ENCODE results near the gene MAPK10.

MAPK10 gene

DNA sequence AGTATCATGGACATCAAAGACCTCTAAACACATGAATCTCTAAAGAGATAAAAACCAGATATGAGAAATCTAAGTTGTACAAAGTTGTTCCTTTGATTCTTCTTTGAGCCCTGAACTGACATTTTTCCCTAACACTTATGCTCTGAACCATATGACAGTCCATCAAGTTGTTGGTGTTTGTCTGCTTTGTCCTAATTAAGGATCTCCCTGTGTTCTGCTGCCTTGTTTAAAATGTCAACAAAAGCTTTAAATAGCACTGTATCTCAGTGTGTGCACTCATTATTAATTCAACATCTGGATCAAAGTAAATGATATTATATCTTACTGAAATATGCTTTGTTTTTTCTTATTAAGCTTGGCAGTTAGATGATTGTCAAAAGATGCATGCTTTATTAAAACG is 321.8 kb downstream of the MAPK10 start:
- no peaks in the 10 kb centered on the region for H3K9me2 ChIP-seq (replicated peaks; ENCODE audit: low read depth, low read length)
- no peak overlapping the region for H3K4me3 ChIP-seq (ENCODE audit: low read length, poor library complexity, severe bottlenecking)
- H3F3A ChIP-seq (ENCODE audit: low read depth) = no peaks in the 10 kb centered on the region
- H2AFZ ChIP-seq (ENCODE audit: low read length) = peak overlapping the region; percentile 38; the same call in 1 of the 2 replicates
- no peaks in the 10 kb centered on the region for H3K79me2 ChIP-seq (ENCODE audit: insufficient read depth, low read length)
- no peaks in the 10 kb centered on the region for H3K9me3 ChIP-seq (ENCODE audit: insufficient read depth, low read depth, low read length)
- no peaks in the 10 kb centered on the region for H4K20me1 ChIP-seq (ENCODE audit: insufficient read depth, low read length, poor library complexity, severe bottlenecking)
- H3K4me2 ChIP-seq (ENCODE audit: low read depth, low read length, poor library complexity, severe bottlenecking) = no peak overlapping the region
- no peak for TF ChIP-seq EZH2phosphoT487 (IDR thresholded peaks at IDR 0.05; ENCODE audit: borderline replicate concordance)
- TF ChIP-seq, protein P1, sequence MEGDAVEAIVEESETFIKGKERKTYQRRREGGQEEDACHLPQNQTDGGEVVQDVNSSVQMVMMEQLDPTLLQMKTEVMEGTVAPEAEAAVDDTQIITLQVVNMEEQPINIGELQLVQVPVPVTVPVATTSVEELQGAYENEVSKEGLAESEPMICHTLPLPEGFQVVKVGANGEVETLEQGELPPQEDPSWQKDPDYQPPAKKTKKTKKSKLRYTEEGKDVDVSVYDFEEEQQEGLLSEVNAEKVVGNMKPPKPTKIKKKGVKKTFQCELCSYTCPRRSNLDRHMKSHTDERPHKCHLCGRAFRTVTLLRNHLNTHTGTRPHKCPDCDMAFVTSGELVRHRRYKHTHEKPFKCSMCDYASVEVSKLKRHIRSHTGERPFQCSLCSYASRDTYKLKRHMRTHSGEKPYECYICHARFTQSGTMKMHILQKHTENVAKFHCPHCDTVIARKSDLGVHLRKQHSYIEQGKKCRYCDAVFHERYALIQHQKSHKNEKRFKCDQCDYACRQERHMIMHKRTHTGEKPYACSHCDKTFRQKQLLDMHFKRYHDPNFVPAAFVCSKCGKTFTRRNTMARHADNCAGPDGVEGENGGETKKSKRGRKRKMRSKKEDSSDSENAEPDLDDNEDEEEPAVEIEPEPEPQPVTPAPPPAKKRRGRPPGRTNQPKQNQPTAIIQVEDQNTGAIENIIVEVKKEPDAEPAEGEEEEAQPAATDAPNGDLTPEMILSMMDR (conservative IDR thresholded peaks at IDR 0.05; ENCODE audit: low read length) = no peak
- no peak overlapping the region for H3K9ac ChIP-seq (ENCODE audit: low read depth, low read length, poor library complexity, severe bottlenecking)
- H3K4me1 ChIP-seq (ENCODE audit: insufficient read depth, low read length, poor library complexity, severe bottlenecking) = peaks cover 30% of the 10 kb centered on the region
- no peaks in the 10 kb centered on the region for H3K27me3 ChIP-seq (ENCODE audit: insufficient read depth, low read length, poor library complexity, severe bottlenecking)
- no peaks in the 10 kb centered on the region for H3K36me3 ChIP-seq (ENCODE audit: insufficient read depth, low read length)

DNA sequence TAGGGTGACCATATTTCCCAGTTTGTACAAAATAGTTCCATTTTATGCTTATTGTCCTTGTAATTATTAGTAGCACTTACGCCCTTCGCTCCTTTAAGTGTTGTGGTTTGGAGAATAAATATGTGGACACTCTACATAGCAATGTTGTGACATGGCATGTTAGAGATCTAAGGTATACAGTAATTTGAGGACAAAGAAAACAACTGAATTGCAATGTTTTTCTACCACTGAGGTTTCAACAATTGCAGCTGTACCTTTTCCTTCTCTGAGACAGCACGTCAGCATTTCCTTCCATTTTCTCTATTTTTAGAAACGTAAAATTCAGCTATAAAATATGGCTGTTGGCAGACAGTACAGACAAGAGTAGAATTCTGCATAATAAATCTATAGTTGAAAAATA is 323.1 kb downstream of the MAPK10 start:
- Histone ChIP-seq H3K36me3 (ENCODE audit: insufficient read depth, low read length) (no peaks in the 10 kb centered on the region), H3K27me3 (ENCODE audit: insufficient read depth, low read length, poor library complexity, severe bottlenecking) (no peaks in the 10 kb centered on the region), H3K9me2 (replicated peaks; ENCODE audit: low read depth, low read length) (no peaks in the 10 kb centered on the region), H3K9ac (ENCODE audit: low read depth, low read length, poor library complexity, severe bottlenecking) (peak overlapping the region; percentile 11), H3K9me3 (ENCODE audit: insufficient read depth, low read depth, low read length) (no peaks in the 10 kb centered on the region), H3K4me1 (ENCODE audit: insufficient read depth, low read length, poor library complexity, severe bottlenecking) (peaks cover 34% of the 10 kb centered on the region), H3K4me3 (ENCODE audit: low read length, poor library complexity, severe bottlenecking) (peak overlapping the region; percentile 50), H3K4me2 (ENCODE audit: low read depth, low read length, poor library complexity, severe bottlenecking) (peak overlapping the region; percentile 68), H3F3A (ENCODE audit: low read depth) (no peaks in the 10 kb centered on the region), H2AFZ (ENCODE audit: low read length) (peak overlapping the region; percentile 82), H3K79me2 (ENCODE audit: insufficient read depth, low read length) (no peaks in the 10 kb centered on the region), H4K20me1 (ENCODE audit: insufficient read depth, low read length, poor library complexity, severe bottlenecking) (no peaks in the 10 kb centered on the region)
- TF ChIP-seq, protein P1 (conservative IDR thresholded peaks at IDR 0.05; ENCODE audit: low read length) = no peak
- TF ChIP-seq EZH2phosphoT487 (IDR thresholded peaks at IDR 0.05; ENCODE audit: borderline replicate concordance) = no peak

DNA sequence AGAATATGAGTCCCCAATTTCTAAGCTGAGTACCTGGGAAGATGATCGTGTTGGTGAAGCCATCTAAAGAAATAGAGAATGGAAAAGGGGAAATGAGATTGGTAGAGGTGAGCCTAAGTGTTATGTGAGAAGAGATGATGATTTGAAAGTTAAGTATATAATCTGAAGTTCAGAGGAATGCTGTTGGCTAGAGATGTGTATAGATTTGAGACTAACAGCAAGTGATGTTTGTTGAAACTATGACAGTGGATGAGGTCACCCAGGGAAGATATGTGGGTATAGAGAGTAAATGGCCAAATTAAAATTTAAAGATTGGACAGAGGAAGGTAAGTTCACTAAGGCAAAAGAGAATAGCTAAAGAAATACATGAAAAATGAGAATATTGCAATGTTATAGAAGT is 324.2 kb downstream of the MAPK10 start:
- H3K4me2 ChIP-seq (ENCODE audit: low read depth, low read length, poor library complexity, severe bottlenecking) = peak overlapping the region; percentile 68
- H3K9me3 ChIP-seq (ENCODE audit: insufficient read depth, low read depth, low read length) = no peaks in the 10 kb centered on the region
- no peaks in the 10 kb centered on the region for H3K36me3 ChIP-seq (ENCODE audit: insufficient read depth, low read length)
- no peak overlapping the region for H3K9ac ChIP-seq (ENCODE audit: low read depth, low read length, poor library complexity, severe bottlenecking)
- H3K27me3 ChIP-seq (ENCODE audit: insufficient read depth, low read length, poor library complexity, severe bottlenecking) = no peaks in the 10 kb centered on the region
- peak overlapping the region; percentile 36 for H2AFZ ChIP-seq (ENCODE audit: low read length)
- no peaks in the 10 kb centered on the region for H4K20me1 ChIP-seq (ENCODE audit: insufficient read depth, low read length, poor library complexity, severe bottlenecking)
- H3F3A ChIP-seq (ENCODE audit: low read depth) = no peaks in the 10 kb centered on the region
- H3K4me1 ChIP-seq (ENCODE audit: insufficient read depth, low read length, poor library complexity, severe bottlenecking) = peaks cover 34% of the 10 kb centered on the region
- H3K79me2 ChIP-seq (ENCODE audit: insufficient read depth, low read length) = no peaks in the 10 kb centered on the region
- TF ChIP-seq EZH2phosphoT487 (IDR thresholded peaks at IDR 0.05; ENCODE audit: borderline replicate concordance) = no peak
- TF ChIP-seq, protein P1 (conservative IDR thresholded peaks at IDR 0.05; ENCODE audit: low read length) = no peak
- H3K9me2 ChIP-seq (replicated peaks; ENCODE audit: low read depth, low read length) = no peaks in the 10 kb centered on the region
- H3K4me3 ChIP-seq (ENCODE audit: low read length, poor library complexity, severe bottlenecking) = no peak overlapping the region

Data from Loucy (cell line).